Liver (tissue), 9 donors: ENCODE data around the gene PIEZO2. TPM values are rescaled to one million over a fixed set of nuclear protein-coding genes. Genes with fewer than 3 reads are reported as not detected.
"Not testable (repeated sequence)": the region's sequence is repeated elsewhere in the genome, so short reads cannot be mapped to it uniquely, and the experiment has no call there.

ENCODE experiments used
- DNase-seq: peaks from one replicate; pipeline ENCODE4 v3.0.0-alpha.2; 2017; ENCODE audit warnings: low spot score
- H3K27ac ChIP-seq, 2 donors: one replicate each; pipeline ENCODE4 v1.7.0; 2013; ENCODE audit warnings: inconsistent platforms in 2 of 2, low read length in 2 of 2, control low read depth in 1 of 2, low read depth in 1 of 2, mild to moderate bottlenecking in 1 of 2
- H3K27me3 ChIP-seq, 4 donors: one replicate each; pipeline versions ENCODE4 v1.6.1 to v1.7.0; 2013; ENCODE audit warnings: low read length in 3 of 4, inconsistent platforms in 1 of 4, mild to moderate bottlenecking in 1 of 4, moderate library complexity in 1 of 4; ENCODE audit not compliant: control insufficient read depth in 4 of 4, insufficient read depth in 4 of 4
- H3K36me3 ChIP-seq, 4 donors: one replicate each; pipeline versions ENCODE4 v1.6.1 to v1.7.0; 2013; ENCODE audit warnings: low read length in 3 of 4, mild to moderate bottlenecking in 3 of 4, low read depth in 1 of 4, moderate library complexity in 1 of 4; ENCODE audit not compliant: control insufficient read depth in 4 of 4, insufficient read depth in 3 of 4
- H3K4me1 ChIP-seq, 4 donors: one replicate each; pipeline versions ENCODE4 v1.6.1 to v1.7.0; 2013; ENCODE audit warnings: low read length in 3 of 4, mild to moderate bottlenecking in 3 of 4, moderate library complexity in 1 of 4; ENCODE audit not compliant: control insufficient read depth in 4 of 4, insufficient read depth in 4 of 4
- H3K4me3 ChIP-seq, 3 donors: one replicate each; pipeline versions ENCODE4 v1.6.1 to v1.7.0; 2013; ENCODE audit warnings: low read length in 3 of 3, control low read depth in 1 of 3, low read depth in 1 of 3, mild to moderate bottlenecking in 1 of 3
- H3K9ac ChIP-seq, 2 donors: one replicate each; pipeline ENCODE4 v1.7.0; 2013; ENCODE audit warnings: low read length in 2 of 2, mild to moderate bottlenecking in 2 of 2, moderate library complexity in 2 of 2, control low read depth in 1 of 2, low read depth in 1 of 2
- H3K9me3 ChIP-seq, 4 donors: one replicate each; pipeline versions ENCODE4 v1.6.1 to v1.7.0; 2013; ENCODE audit warnings: low read length in 3 of 4; ENCODE audit not compliant: control insufficient read depth in 4 of 4
- ATF3 ChIP-seq: IDR thresholded peaks from 2 replicates; pipeline ENCODE4 v1.6.1; 2016; ENCODE audit warnings: antibody characterized with exemption
- CTCF ChIP-seq: fragments of 150-350 bp; IDR thresholded peaks from 2 replicates; pipeline ENCODE4 v1.5.1; 2017; ENCODE audit warnings: improper control_type of control experiment, low read depth, low read length; ENCODE audit not compliant: missing input control
- FOXA1 ChIP-seq: IDR thresholded peaks from 2 replicates; pipeline ENCODE4 v1.6.1; 2016; ENCODE audit warnings: antibody characterized with exemption
- FOXA2 ChIP-seq: IDR thresholded peaks from 2 replicates; pipeline ENCODE4 v1.6.1; 2016; ENCODE audit warnings: antibody characterized with exemption
- HNF4A ChIP-seq, 2 donors: conservative IDR thresholded peaks; 2 replicates each; pipeline ENCODE4 v1.6.1; 2016; ENCODE audit warnings: antibody characterized with exemption in 2 of 2, mild to moderate bottlenecking in 2 of 2
- HNF4G ChIP-seq: IDR thresholded peaks from 2 replicates; pipeline ENCODE4 v1.6.1; 2016; ENCODE audit warnings: antibody characterized with exemption
- JUND ChIP-seq, 2 donors: IDR thresholded peaks; 2 replicates each; pipeline ENCODE4 v1.6.1; 2016; ENCODE audit warnings: antibody characterized with exemption in 2 of 2
- MAX ChIP-seq: IDR thresholded peaks from 2 replicates; pipeline ENCODE4 v1.6.1; 2016; ENCODE audit warnings: antibody characterized with exemption
- RAD21 ChIP-seq, 2 donors: IDR thresholded peaks; 2 replicates each; pipeline ENCODE4 v1.6.1; 2016; ENCODE audit warnings: antibody characterized with exemption in 2 of 2, mild to moderate bottlenecking in 2 of 2
- REST ChIP-seq: IDR thresholded peaks from 2 replicates; pipeline ENCODE4 v1.6.1; 2016; ENCODE audit warnings: antibody characterized with exemption, mild to moderate bottlenecking
- RXRA ChIP-seq, 2 donors: IDR thresholded peaks; 2 replicates each; pipeline ENCODE4 v1.6.1; 2017 to 2018; ENCODE audit warnings: antibody characterized with exemption in 2 of 2, mild to moderate bottlenecking in 1 of 2
- YY1 ChIP-seq: IDR thresholded peaks from 2 replicates; pipeline ENCODE4 v1.6.1; 2016; ENCODE audit warnings: antibody characterized with exemption, mild to moderate bottlenecking
- ZBTB33 ChIP-seq: IDR thresholded peaks from 2 replicates; pipeline ENCODE4 v1.6.1; 2016; ENCODE audit warnings: antibody characterized with exemption
- WGBS: extraction: QIAGEN DNeasy Blood & Tissue Kit; methylation state at CpG from one replicate; pipeline ENCODE4 v1.1.7; 2013; 5-methylcytosine and 5-hydroxymethylcytosine counted together
- polyA plus RNA-seq, 2 donors: library from polyadenylated mRNA; stranded (reverse) in 1 of 2; unstranded in 1 of 2; fragments of 200-250 nt in 1 of 2; fragments of >200 nt in 1 of 2; fragmentation: Nextera tagmentation in 1 of 2; extraction: Ambion mirVana in 1 of 2; gene quantifications; one replicate each; pipeline versions ENCODE4 v1.2.1 to v1.2.3, GENCODE V29; 2013 to 2015
- total RNA-seq, 2 donors: library from RNA; depleted of rRNA; stranded (reverse); fragments of >200 nt; gene quantifications; one replicate each; pipeline ENCODE4 v1.2.3, GENCODE V29; 2014
- donor health status: healthy.
- donor health status: healthy.
- donor health status: healthy.
- donor health status: healthy.
- donor health status: healthy.

The PIEZO2 gene
- total and polyA plus RNA-seq, 4 donors, result 1.1 to 12.3 (median 4.8) TPM

DNA sequence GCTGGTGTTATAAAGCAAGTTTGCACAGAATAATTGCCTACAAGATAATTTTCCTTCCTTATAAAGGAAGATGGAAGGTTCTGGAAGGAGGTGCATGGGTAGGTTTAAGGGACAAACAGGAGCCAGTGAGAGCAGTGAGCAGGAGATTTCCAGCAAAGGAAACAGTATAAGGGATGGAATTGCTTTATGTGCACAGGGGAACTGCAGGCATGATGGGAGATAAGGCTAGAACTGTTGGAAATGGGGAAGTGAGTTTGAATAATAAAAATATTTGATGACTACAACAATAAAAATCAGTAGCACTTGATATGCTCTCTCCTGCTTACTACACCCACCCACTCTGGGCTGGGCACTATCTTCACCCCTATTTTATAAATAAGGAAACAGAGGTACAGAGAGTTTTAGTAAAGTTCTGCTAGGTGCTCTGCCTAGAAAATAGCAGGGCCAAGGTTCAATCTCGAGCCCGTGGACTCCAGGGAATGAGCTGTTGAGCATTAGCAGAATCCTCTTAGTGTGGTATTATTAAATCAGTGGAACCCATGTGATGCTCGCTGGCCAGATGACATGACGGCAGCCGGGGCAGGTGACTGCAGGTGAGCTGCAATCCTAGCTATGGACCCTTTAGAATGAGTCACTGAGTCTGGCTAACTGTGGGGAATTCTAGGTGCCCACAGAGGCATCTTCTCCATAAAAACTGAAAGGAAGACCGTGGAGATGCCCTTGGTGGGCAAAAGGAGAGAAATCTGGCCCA lies 302.5 kb downstream of the PIEZO2 start:
- Histone ChIP-seq H3K27ac (no peak overlapping the region), H3K4me1 (no peaks in the 10 kb centered on the region), H3K9me3 (no peaks in the 10 kb centered on the region), H3K9ac (no peak overlapping the region), H3K27me3 (no peaks in the 10 kb centered on the region), H3K4me3 (no peak overlapping the region), H3K36me3 (no peaks in the 10 kb centered on the region)
- WGBS, result 92% methylated on average over 6 of the region's 6 CpGs
- TF ChIP-seq MAX, result no peak
- no peak for TF ChIP-seq RAD21 (IDR thresholded peaks at IDR 0.05)
- no peak for TF ChIP-seq HNF4G
- no peak for TF ChIP-seq HNF4A (conservative IDR thresholded peaks at IDR 0.05)
- no peak for TF ChIP-seq CTCF
- TF ChIP-seq ATF3, result no peak
- TF ChIP-seq ZBTB33, result no peak
- no peak for TF ChIP-seq JUND (IDR thresholded peaks at IDR 0.05)
- no peak for TF ChIP-seq RXRA (IDR thresholded peaks at IDR 0.05)
- no peak for TF ChIP-seq FOXA1
- TF ChIP-seq FOXA2, result no peak
- TF ChIP-seq YY1, result no peak
- no peak for TF ChIP-seq REST
- no peak for DNase-seq

DNA sequence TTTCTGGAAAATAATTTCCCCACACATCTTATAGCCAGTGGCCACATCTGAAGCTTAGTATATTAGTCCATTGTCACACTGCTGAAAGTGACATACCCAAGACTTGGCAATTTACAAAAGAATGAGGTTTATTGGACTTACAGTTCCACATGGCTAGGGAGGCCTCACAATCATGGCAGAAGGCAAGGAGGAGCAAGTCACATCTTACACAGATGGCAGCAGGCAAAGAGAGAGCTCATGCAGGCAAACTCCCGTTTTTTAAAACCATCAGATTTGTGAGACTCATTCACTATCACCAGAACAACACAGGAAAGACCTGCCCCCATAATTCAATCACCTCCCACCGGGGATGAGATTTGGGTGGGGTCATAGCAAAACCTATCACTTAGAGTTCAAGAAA lies 303.3 kb downstream of the PIEZO2 start:
- H3K27me3 ChIP-seq, H3K4me1 ChIP-seq, H3K27ac ChIP-seq, H3K4me3 ChIP-seq, H3K9ac ChIP-seq, H3K36me3 ChIP-seq, H3K9me3 ChIP-seq, DNase-seq: not testable (repeated sequence)
- WGBS, result 88% methylated on average over 2 of the region's 2 CpGs
